ENCODE results near the gene EP400. TPM values are rescaled to one million over a fixed set of nuclear protein-coding genes. Genes with fewer than 3 reads are reported as not detected.

The EP400 gene
- total RNA-seq, 1 experiment from 2014 or later = 60.5 TPM

GRCh38 chr12:132036063-132036683 is 86.4 kb downstream of the EP400 start:
- Mint-ChIP-seq H3K27ac (ENCODE audit: unreplicated experiment) (no peak overlapping the region), H3K4me3 (ENCODE audit: unreplicated experiment) (no peak overlapping the region)

GRCh38 chr12:132040906-132041606 is 91.3 kb downstream of the EP400 start:
- H3K27me3 Mint-ChIP-seq (ENCODE audit: insufficient read depth, unreplicated experiment) = no peaks in the 10 kb centered on the region
- no peak overlapping the region for H3K4me3 Mint-ChIP-seq (ENCODE audit: unreplicated experiment)
- Histone ChIP-seq H3K36me3 (ENCODE audit: control insufficient read depth, insufficient read depth, low read length) (peaks cover 3% of the 10 kb centered on the region), H3K4me1 (no peaks in the 10 kb centered on the region), H3K9me3 (no peaks in the 10 kb centered on the region), H3K4me3 (ENCODE audit: low read depth, low read length) (no peak overlapping the region), H3K27me3 (replicated peaks; ENCODE audit: control insufficient read depth, insufficient read depth, low read length) (no peaks in the 10 kb centered on the region)
- CTCF ChIA-PET = no interaction called here
- H3K4me1 Mint-ChIP-seq (ENCODE audit: low read depth, unreplicated experiment) = no peaks in the 10 kb centered on the region
- no peak overlapping the region for H3K27ac Mint-ChIP-seq (ENCODE audit: unreplicated experiment)
- POLR2A ChIA-PET = no interaction called here
- peaks cover 68% of the 10 kb centered on the region for H3K36me3 Mint-ChIP-seq (ENCODE audit: insufficient read depth, unreplicated experiment)
- TF ChIP-seq CTCF (IDR thresholded peaks at IDR 0.05; ENCODE audit: insufficient read depth in 1 of 2, low read depth in 1 of 2, low read length in 1 of 2, severe bottlenecking in 1 of 2, unreplicated experiment in 1 of 2) = no peak
- no peaks in the 10 kb centered on the region for H3K9me3 Mint-ChIP-seq (ENCODE audit: unreplicated experiment)
- intact Hi-C loops (cut with micrococcal nuclease; ENCODE audit: unreplicated experiment) = no loop called here
- BruUV-seq (replicated peaks) = no TSS peak
- no peak for DNase-seq

More at GRCh38 chr12:132036063-132036683, 86.4 kb downstream of the EP400 start:
- Histone ChIP-seq H3K9me3 (no peaks in the 10 kb centered on the region), H3K36me3 (ENCODE audit: control insufficient read depth, insufficient read depth, low read length) (peaks cover 3% of the 10 kb centered on the region), H3K27me3 (replicated peaks; ENCODE audit: control insufficient read depth, insufficient read depth, low read length) (no peaks in the 10 kb centered on the region), H3K4me3 (ENCODE audit: low read depth, low read length) (no peak overlapping the region), H3K4me1 (no peaks in the 10 kb centered on the region)
- POLR2A ChIA-PET = no interaction called here
- Mint-ChIP-seq H3K27me3 (ENCODE audit: insufficient read depth, unreplicated experiment) (no peaks in the 10 kb centered on the region), H3K4me1 (ENCODE audit: low read depth, unreplicated experiment) (no peaks in the 10 kb centered on the region), H3K36me3 (ENCODE audit: insufficient read depth, unreplicated experiment) (peaks cover 86% of the 10 kb centered on the region), H3K9me3 (ENCODE audit: unreplicated experiment) (no peaks in the 10 kb centered on the region)
- TF ChIP-seq CTCF (IDR thresholded peaks at IDR 0.05; ENCODE audit: insufficient read depth in 1 of 2, low read depth in 1 of 2, low read length in 1 of 2, severe bottlenecking in 1 of 2, unreplicated experiment in 1 of 2) = no peak
- BruUV-seq (replicated peaks) = no TSS peak
- intact Hi-C loops (cut with micrococcal nuclease; ENCODE audit: unreplicated experiment) = no loop called here
- no peak for DNase-seq
- CTCF ChIA-PET = no interaction called here

GRCh38 chr12:132043216-132043615 is 93.5 kb downstream of the EP400 start:
- intact Hi-C loops (cut with micrococcal nuclease; ENCODE audit: unreplicated experiment) = no loop called here
- no peak overlapping the region for H3K4me3 Mint-ChIP-seq (ENCODE audit: unreplicated experiment)
- CTCF ChIA-PET = no interaction called here
- peaks cover 71% of the 10 kb centered on the region for H3K36me3 Mint-ChIP-seq (ENCODE audit: insufficient read depth, unreplicated experiment)
- TF ChIP-seq CTCF (IDR thresholded peaks at IDR 0.05; ENCODE audit: insufficient read depth in 1 of 2, low read depth in 1 of 2, low read length in 1 of 2, severe bottlenecking in 1 of 2, unreplicated experiment in 1 of 2) = no peak
- Histone ChIP-seq H3K4me3 (ENCODE audit: low read depth, low read length) (no peak overlapping the region), H3K4me1 (no peaks in the 10 kb centered on the region), H3K36me3 (ENCODE audit: control insufficient read depth, insufficient read depth, low read length) (peaks cover 3% of the 10 kb centered on the region), H3K27me3 (replicated peaks; ENCODE audit: control insufficient read depth, insufficient read depth, low read length) (no peaks in the 10 kb centered on the region), H3K9me3 (no peaks in the 10 kb centered on the region)
- no peaks in the 10 kb centered on the region for H3K27me3 Mint-ChIP-seq (ENCODE audit: insufficient read depth, unreplicated experiment)
- H3K4me1 Mint-ChIP-seq (ENCODE audit: low read depth, unreplicated experiment) = no peaks in the 10 kb centered on the region
- BruUV-seq (replicated peaks) = no TSS peak
- POLR2A ChIA-PET = no interaction called here
- no peak overlapping the region for H3K27ac Mint-ChIP-seq (ENCODE audit: unreplicated experiment)
- H3K9me3 Mint-ChIP-seq (ENCODE audit: unreplicated experiment) = no peaks in the 10 kb centered on the region
- no peak for DNase-seq

Measured in Caco-2 (cell line).